Dermis blood vessel endothelial cell (primary cell): ENCODE results near the gene DOK7. TPM values are rescaled to one million over a fixed set of nuclear protein-coding genes. Genes with fewer than 3 reads are reported as not detected.
"Not testable (repeated sequence)": the region's sequence is repeated elsewhere in the genome, so short reads cannot be mapped to it uniquely, and the experiment has no call there.

ENCODE experiments used
- DNase-seq: peaks from one replicate; pipeline ENCODE4 v3.0.0; 2010
- total RNA-seq: library from RNA; depleted of rRNA; stranded (reverse); fragments of >200 nt; gene quantifications from 2 replicates; pipeline ENCODE4 v1.2.3, GENCODE V29; 2014

Gene DOK7
- total RNA-seq, 1 donor from 2014 or later = 0.17 TPM

DNA sequence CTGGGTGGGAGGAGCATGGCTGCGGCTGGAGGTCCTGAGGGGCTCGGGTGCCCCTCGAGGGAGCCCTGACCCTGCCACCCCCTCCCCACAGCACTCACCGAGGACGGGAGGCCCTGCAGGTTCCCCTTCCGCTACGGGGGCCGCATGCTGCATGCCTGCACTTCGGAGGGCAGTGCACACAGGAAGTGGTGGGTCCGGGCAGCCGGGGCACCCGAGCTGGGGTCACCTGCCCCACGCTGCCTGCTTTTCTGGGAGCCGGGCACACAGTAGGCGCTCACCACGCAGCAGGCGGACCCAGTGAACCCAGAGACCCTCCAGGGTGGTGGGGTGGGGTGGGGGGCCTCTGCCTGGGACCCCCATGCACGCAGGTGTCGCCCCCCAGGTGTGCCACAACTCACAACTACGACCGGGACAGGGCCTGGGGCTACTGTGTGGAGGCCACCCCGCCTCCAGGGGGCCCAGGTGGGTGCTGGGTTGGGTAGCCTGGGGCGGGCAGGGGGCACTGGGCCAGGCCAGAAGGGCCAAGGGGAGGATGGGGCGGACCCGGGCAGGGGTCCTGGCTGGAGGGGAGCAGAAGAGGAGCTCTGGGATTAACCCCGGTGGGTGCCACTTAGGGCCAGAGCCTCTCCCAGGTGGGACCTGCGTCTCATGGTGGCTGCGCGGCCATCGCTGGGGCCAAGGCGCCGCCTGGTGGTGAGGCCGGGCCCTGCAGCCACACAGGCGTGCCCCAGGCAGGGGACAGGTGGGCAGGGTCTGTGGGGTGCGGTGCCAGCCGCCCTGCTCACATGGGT lies 20.0 kb upstream of the DOK7 start:
- DNase-seq = peak; percentile 65

DNA sequence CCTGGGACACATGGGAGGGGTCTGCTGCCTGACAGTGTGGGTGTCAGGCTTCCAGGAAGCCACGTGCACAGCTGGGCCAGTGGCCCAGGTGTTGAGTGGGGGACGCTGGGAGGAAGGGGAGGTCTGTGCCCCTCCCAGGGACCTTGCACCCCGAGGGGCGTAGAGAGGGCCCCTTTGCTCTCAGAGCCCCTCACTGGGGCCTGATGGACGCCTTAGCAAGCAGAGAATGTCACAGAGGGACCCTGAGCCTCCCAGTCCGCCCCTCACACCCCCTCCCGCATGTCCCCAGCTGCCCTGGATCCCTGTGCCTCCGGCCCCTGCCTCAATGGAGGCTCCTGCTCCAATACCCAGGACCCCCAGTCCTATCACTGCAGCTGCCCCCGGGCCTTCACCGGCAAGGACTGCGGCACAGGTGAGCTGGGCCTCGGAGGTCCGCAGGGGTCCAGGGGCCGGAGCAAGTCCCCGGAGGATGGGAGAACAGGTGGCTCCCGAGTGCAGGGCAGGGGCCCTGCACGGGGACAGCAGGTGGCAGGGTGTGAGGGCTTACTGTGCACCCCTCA lies 19.3 kb upstream of the DOK7 start:
- DNase-seq = no peak

DNA sequence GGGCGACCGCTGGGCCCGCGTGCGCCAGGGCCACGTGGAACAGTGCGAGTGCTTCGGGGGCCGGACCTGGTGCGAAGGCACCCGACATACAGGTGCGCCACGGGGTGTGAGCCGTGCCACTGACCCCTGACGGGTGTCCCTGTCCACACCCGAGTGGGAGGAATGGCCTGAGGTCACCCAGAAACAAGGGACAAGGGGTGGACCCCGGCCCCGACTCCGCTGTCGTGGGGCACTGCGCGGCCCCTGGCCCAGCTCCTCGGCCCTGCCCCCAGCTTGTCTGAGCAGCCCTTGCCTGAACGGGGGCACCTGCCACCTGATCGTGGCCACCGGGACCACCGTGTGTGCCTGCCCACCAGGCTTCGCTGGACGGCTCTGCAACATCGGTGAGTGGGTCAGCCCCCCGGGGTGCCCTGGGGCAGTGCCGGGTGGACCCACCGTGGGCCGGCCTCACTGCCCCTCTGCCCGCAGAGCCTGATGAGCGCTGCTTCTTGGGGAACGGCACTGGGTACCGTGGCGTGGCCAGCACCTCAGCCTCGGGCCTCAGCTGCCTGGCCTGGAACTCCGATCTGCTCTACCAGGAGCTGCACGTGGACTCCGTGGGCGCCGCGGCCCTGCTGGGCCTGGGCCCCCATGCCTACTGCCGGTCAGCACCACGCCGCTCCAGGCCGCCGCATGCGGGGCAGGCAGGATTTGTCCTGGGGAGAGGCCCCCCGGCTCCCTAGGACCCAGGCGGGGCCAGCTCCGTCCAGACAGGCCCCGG lies 18.6 kb upstream of the DOK7 start:
- no peak for DNase-seq

DNA sequence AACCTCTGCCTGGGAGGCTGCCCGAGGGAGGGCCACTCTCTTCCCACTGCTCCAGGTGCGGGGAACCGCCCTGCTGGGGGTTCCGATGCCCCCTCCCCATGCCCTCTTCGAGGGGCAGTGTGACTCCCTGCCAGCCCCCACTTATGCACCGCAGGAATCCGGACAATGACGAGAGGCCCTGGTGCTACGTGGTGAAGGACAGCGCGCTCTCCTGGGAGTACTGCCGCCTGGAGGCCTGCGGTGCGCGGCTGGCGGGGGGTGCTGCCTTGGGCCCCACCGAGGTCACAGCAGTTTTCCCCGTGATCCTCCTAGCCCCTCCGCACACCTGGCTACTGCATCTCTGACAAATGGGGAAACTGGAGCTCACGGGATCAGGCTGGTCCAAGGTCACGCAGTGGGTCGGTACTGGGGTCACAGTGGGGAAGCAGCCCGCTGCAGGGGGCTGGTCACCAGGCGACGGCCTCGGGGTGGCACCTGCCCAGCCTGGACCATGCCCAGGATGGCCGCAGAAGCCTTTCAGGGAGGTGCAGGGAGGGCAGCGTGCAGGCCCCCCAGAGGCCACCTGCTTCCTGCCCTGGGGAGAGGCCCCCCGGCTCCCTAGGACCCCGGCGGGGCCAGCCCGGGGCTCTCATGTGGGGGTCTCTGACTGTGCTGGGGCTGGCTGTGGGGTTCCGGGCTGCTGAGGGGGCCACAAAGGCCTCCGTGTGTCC lies 17.8 kb upstream of the DOK7 start:
- no peak for DNase-seq

DNA sequence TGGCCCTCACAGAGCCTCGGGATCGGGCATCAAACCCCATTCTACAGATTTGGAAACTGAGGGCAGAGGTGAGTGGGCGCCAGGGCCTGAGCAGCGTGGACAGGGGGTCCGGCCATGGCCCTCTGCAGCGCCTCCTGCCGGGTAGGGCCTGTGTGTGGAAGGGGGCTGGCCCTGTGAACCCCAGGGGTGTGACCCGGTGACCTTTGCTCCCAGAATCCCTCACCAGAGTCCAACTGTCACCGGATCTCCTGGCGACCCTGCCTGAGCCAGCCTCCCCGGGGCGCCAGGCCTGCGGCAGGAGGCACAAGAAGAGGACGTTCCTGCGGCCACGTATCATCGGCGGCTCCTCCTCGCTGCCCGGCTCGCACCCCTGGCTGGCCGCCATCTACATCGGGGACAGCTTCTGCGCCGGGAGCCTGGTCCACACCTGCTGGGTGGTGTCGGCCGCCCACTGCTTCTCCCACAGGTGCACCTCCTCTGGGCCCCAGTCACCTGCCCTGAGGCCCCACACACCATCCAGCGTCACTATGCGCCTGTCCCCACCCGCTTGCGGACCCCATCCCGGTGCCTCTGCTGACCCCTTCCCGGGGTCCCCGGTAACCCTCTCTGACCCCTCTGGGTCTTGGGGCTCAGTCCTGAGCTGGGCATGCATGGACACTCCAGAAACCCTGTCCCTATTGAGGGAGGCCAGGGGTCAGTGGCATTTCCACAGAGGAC lies 17.1 kb upstream of the DOK7 start:
- DNase-seq = no peak

DNA sequence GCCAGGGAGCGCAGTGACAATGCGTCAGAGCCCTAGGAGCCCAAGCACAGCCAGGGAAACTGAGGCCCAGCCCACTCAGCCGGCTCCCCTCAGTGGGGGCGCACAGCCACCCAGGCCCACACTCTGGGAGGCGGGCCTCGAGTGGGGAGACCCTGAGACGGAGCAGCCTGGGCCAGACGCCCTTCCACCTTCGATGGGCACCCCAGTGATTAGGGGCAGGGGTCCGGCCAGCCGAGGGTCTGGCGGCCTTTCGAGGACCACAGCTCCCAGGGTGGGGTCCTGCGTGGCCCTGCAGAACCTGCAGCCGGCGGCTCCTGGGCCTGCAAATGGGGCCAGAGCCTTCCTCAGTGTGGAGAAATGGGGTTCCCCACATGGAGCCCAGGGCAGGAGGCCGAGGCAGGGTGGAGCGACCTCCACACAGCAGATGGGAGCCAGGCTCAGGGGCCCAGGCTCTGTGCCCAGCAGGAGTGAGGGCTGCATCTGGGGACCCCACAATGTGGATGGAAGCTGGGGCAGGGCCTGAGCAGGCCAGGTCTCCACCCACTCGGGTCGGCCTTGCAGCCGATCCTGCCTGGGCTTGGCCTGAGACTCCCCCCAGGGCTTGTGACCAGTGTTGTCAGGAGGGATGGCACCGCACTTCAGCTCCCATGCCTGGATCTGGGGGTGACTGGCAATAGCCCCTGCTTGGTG lies 16.3 kb upstream of the DOK7 start:
- no peak for DNase-seq

DNA sequence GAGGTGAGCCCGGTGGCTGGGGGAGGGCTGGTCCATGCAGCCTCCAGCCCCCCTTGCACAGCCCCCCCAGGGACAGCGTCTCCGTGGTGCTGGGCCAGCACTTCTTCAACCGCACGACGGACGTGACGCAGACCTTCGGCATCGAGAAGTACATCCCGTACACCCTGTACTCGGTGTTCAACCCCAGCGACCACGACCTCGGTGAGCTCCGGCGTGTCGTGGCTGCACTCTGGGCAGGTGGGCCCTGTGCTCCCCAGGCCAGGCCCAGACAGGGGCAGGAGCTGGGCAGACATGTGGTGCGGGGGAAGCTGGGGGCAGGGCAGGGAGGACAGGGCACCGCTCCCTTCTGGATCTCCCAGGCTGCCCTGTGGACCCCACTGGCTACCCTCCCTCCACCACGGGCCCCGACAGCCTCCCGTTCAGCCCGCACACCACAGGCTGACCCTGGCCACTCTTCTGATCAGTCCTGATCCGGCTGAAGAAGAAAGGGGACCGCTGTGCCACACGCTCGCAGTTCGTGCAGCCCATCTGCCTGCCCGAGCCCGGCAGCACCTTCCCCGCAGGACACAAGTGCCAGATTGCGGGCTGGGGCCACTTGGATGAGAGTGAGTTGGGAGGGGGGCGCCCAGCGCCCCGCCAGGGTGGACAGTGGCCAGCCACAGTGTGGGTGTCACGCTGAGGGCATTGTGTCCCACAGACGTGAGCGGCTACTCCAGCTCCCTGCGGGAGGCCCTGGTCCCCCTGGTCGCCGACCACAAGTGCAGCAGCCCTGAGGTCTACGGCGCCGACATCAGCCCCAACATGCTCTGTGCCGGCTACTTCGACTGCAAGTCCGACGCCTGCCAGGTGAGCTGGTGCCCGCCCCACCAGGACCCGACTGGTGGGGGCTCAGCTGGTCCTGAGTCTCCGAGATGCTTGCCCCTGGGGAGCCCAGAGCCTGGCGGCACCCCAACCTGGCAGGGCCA lies 15.4 kb upstream of the DOK7 start:
- DNase-seq = no peak

DNA sequence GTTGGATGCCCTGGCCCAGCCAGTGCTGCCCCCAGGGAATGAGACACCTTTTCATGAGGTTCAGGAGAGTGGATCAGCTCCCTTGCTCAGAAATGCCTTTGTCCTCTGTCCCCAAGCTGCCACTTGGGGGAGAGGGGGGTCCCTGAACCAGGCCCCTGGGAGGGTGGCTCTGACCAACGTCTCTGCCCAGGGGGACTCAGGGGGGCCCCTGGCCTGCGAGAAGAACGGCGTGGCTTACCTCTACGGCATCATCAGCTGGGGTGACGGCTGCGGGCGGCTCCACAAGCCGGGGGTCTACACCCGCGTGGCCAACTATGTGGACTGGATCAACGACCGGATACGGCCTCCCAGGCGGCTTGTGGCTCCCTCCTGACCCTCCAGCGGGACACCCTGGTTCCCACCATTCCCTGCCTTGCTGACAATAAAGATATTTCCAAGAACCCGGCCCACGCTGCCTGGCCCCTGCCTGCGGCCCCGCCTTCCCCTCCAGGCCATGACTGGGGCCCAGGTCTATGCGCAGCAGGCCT lies 14.0 kb upstream of the DOK7 start:
- DNase-seq = no peak

DNA sequence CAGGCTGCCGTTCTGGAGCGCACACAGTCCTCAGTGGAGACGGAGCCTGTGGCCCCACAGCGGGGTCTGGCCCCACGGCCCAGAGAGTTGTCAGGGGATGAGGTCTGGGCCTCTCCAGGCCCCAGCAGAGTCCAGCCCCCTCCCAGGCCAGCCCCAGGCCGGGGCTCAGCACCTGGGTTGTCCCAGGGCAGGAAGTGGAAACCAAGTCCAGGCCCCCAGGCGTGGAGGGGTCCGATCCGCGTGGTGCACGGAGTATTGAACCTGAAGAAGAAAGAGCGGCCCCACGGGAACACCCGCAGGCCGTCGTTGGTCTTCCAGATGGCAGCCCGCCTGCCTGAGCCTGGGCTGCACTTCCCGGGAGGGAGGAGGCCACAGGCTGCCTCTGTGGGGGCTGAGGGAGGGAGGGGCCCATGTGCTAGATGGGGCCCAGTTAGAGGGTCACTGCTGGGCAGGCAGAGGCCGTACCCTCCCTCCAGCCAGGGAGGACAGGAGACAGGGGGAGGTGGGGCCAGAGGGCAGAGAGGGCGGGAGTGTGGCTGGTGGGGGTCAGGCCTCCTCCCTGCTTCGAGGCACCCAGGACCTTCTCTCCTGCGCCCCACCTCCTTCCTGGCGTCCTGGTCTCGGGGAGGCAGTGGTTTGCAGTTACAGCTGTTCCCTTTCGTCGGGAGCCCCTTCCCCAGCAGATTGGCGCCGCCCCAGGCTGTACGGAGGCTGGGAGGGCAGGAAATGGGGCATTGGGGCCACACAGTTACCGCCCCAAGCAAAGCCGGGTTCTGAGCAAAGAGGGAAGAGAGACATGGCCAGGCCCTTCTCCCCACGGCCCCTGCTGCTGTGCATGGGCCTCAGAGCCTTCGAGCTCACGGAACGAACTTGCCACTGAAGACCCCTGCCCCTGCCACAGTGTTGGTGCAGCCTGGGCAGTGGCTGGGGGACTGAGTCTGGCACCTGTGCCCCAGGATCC lies 13.3 kb upstream of the DOK7 start:
- no peak for DNase-seq

DNA sequence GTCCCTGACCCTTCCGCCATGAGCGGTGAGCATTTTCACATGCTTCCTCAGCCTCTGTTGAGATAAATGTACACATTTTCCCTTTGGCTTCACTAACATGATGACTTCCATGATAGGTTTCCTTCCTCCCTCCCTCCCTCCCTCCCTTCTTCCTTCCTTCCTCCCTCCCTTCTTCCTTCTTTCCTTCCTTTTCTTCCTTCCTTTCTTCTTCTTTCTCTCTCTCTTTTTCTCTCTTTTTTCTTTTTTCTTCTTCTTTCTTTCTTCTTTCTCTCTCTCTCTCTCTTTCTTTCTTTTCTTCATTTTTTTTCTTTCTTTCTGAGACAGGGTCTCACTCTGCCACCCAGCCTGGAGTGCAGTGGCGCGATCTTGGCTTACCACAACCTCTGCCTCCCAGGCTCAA lies 12.5 kb upstream of the DOK7 start:
- no peak for DNase-seq

DNA sequence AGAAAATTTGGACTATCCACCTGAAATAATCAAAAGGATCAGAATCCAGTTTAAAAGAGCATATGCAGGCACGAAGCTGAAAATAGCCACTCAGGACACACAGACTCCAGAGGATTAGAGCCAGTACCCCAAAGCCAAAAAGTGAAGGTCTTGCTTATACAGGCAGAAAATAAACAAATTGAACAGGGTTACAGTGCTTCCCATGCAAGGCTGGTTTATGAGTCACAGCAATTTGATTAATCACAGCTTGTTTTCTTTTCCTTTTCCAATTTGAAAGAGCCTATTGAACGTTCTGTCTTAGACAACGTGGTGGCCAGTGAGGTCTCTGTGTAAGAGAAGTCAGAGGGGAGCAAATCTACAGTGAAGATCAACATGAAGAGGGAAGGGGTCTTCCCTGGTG lies 11.2 kb upstream of the DOK7 start:
- DNase-seq = peak; percentile 48

DNA sequence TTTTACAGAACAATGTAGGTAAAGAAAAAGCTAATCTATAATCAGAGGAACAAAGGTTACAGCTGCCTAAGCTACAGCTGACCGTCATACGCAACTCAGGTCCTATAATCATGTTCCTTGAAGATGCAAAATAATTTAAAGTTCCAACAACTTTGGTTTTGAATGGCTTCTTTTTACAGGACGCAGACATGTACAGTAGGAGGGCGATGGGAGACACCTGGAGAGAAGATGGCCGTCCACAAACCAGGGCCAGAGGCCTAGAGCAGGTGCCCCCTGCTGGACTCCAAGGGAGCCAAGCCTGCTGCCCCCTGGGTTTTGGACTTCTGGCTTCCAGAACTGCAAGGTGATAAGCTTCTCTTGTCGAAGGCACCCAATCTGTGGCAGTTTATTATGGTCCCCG lies 10.7 kb upstream of the DOK7 start:
- DNase-seq = peak; percentile 46

DNA sequence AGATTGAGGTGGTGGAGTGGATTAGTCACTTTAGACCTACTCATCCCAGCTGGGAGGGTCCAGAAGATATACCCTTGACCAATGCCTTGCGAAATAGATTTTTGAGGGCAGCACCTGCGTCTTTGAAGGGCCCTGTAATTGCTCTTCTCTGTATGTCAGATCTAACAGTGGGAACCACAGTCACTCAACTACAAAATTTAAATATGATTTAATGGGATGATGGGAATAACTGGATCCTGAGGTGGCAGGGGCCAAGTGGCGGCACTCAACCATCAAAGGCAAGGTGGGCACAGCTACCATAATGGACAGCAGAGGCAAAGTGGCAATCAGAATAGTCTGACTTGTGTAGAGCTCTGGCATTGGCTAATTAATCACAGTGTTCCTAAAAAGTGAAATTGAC lies 7.5 kb upstream of the DOK7 start:
- not testable (repeated sequence) for DNase-seq

DNA sequence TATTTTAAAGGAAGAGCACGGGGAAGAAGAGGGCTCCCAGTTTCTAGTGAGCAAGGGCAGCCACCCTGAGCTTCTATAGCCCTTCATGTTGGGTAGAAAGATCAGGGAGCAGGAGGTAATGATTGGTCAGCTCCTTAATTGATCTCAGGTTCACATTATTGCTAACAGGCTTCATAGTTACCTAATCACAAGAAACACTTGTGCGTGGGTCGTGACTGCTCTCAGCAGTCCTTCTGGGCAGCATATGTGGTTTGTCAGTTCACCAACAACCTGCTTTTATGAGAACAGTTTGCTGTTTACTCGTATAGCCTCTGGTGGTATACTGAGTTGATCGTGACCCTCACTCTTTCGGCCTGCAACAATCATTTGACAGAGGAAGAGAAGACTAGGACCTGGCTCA lies 4.7 kb upstream of the DOK7 start:
- DNase-seq = no peak

DNA sequence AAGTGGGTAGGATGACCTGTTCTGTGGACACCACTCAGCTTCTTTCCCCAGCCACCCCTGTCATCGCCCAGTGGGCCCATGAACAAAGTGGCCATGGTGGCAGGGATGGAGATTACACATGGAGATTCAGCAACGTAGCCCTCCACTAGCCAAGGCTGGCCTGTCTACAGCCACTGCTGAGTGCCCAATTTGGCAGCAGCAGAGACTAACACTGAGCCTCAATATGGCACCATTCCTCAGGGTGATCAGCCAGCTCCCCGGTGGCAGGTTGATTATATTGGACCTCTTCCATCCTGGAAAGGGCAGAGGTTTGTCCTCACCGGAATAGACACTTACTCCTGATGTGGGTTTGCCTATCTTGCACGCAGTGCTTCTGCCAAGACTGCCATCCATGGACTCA lies 4.0 kb upstream of the DOK7 start:
- DNase-seq = not testable (repeated sequence)

DNA sequence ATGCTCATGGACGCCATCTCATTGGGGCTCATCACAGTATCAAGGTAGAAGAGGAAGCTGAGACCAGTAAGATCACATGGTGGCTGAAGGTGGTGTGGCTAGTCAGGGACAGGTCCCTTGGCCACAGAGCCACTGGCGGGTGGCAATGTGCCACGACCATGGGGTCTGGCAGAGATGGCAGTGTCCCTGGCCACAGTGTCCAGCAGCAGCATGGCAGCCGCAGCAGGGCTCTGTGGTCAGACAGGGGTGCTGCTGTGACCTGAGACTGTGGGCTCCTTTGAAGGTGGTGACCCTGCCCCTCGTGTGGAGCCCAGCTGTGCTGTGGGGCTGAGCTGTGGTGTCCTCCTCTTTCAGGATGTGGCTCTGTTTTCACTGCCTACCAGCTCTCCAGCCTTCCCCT lies 2.2 kb upstream of the DOK7 start:
- no peak for DNase-seq

DNA sequence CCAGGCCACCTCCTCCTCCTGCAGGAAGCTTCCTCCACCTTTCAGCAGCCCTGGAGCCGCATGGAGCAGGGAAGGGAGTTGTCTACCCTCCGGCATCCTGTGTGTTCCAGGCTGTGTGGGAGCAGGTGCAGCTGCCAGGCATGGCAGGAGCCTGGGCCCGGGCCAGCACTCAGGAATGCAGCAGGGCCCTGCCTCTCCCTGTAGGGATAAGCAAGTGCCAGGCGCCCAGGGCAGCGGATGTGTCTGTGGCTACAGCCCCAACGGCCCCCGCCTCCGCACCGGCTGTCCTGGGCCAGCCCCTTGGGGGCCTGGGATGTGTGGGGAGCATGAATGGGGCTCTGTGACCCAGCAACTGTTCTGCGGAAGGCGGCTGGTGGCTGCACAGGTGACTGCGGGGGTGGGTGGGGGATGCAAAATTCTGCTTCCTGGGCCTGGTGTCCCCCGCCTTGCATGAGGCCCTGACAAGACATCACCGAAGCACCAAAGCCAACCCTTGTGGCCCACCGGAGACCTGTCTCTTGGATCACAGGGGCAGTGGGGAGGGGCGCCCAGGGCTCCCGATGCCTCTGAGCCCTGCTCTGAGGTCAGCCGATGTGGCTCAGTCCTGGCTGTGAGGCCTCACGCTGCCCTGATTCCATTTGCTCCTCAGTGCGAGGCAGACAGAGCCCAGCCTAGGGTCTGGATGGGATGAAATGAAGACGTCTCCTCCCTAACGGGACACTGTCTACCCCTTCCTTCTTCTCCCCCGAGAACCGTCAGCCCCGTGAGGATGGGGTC lies 1.4 kb upstream of the DOK7 start:
- DNase-seq = no peak

DNA sequence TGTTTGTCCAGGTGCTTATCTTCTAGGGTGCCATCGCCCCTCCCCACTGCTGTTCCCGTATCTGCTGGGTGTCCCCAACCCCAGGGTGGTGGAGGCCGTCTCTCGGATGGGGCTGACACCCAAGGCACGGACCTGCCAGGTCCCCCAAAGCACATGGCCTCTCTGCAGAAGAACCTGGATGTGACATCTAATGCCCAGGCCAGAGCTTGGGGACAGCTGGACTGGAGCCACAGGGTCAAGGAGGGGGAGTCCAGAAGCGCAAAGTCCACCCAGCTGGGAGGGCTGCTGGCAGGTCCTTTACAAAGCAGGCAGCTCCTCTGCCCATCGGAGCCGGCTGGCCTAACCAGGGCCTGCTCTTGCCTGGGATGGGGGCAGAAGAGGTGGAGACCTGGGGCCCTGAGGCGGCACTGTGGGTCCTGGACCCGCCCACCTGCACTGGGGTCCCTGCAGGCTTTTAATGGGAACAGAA lies 751 bp upstream of the DOK7 start:
- DNase-seq = no peak
